ENCODE data around the gene ADAM15. TPM values are rescaled to one million over a fixed set of nuclear protein-coding genes. Genes with fewer than 3 reads are reported as not detected.

The ADAM15 gene
- total and polyA plus RNA-seq, 2 donors (not counting 3 experiments of a cell fraction or from before 2014, with no cell fraction given): 295 to 299 TPM

DNA sequence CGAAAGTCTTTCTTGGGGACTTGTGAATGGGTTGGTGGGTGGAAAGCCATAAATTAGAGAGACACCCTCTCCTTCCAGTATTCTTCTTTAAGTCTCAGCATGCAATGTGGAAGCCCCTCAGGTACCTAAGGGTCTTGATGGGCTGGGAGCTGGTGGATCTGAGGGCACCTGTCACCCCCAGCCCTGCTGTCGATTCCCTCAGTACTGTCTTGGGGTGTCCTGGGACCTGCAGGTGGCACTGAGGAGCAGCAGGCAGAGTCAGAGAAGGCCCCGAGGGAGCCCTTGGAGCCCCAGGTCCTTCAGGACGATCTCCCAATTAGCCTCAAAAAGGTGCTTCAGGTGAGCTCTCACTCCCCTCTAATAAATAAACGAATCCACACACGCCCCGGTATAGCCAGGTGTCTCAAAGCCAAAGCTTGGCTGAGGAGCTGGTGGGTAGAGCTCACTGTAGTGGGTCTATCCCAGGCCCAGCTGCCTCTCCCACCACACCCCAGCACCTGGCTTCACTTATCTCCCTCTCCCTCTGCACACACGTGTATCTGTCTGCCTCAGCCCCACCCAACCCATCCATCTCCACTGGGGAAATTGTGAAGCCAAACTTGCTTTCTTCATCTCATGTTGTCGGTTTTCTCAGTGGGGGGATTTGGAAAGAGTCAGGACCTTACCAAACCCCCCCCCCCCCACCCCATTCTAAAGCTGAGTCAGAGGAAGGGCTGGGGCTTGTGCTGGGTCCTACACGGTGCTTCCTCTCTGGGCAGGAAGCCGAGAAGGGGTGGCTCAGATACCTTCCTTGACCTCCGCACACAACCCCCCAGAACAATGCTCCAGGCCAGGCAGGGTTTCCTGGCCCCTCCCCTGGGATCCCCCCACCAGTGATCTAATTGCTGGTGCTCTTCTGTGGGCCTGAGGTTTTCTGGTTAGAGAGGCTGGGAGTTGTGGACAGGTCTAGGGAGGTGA lies 1.6 kb downstream of the ADAM15 start:
- intact Hi-C loops (cut with micrococcal nuclease): loop anchor here (1.0 kb wide), 2 partner anchors 9 to 33 kb away; no protein-coding TSS in a partner anchor
- Histone ChIP-seq H2AFZ (ENCODE audit: low read depth, low read length) (no peak overlapping the region), H4K20me1 (replicated peaks; ENCODE audit: control insufficient read depth, extremely low read depth, insufficient read depth, low read length) (no peaks in the 10 kb centered on the region), H3K4me1 (ENCODE audit: control insufficient read depth, extremely low read depth, insufficient read depth, low read length) (peaks cover 24% of the 10 kb centered on the region), H3K9me1 (replicated peaks; ENCODE audit: control insufficient read depth, extremely low read depth, insufficient read depth, low read length) (no peaks in the 10 kb centered on the region), H3K79me2 (ENCODE audit: control insufficient read depth, insufficient read depth, low read length) (peaks cover 21% of the 10 kb centered on the region), H3K27ac (ENCODE audit: insufficient read depth, low read depth, low read length) (peak overlapping the region; percentile 48), H3K4me3 (replicated peaks in 1 of 3; ENCODE audit: insufficient read depth in 1 of 3, low read depth in 1 of 3, low read length in 3 of 3) (peak overlapping the region; percentile 66 to 75 (median 74)), H3K9me3 (replicated peaks; ENCODE audit: control insufficient read depth, insufficient read depth, low read length) (no peaks in the 10 kb centered on the region), H3K36me3 (ENCODE audit: control insufficient read depth in 2 of 2, extremely low read depth in 1 of 2, insufficient read depth in 2 of 2, low read length in 2 of 2) (peaks cover 7 to 26% of the 10 kb centered on the region in 2 experiments), H3K9ac (replicated peaks; ENCODE audit: extremely low read depth, insufficient read depth, low read length) (peak overlapping the region; percentile 42), H3K4me2 (ENCODE audit: insufficient read depth, low read length) (peak overlapping the region; percentile 86), H3K27me3 (ENCODE audit: control insufficient read depth in 2 of 2, insufficient read depth in 2 of 2, low read length in 2 of 2) (no peaks in the 10 kb centered on the region)
- FAIRE-seq (peak; percentile 98), DNase-seq (ENCODE audit: low read depth, low spot score) (peak; percentile 59)
- dilution Hi-C loops (cut with MboI; ENCODE audit: extremely low pct_ligation_motif_present, low sequenced_read_pairs): no loop called here
- CTCF ChIA-PET: interaction anchor here (0.6 to 6.1 kb wide), 14 partner anchors 8 to 1884 kb away, joined by 3 to 59 read pairs (median 5); partner anchors contain the start of genes EFNA3, EFNA4, KRTCAP2 and LENEP
- TF ChIP-seq, protein P1, sequence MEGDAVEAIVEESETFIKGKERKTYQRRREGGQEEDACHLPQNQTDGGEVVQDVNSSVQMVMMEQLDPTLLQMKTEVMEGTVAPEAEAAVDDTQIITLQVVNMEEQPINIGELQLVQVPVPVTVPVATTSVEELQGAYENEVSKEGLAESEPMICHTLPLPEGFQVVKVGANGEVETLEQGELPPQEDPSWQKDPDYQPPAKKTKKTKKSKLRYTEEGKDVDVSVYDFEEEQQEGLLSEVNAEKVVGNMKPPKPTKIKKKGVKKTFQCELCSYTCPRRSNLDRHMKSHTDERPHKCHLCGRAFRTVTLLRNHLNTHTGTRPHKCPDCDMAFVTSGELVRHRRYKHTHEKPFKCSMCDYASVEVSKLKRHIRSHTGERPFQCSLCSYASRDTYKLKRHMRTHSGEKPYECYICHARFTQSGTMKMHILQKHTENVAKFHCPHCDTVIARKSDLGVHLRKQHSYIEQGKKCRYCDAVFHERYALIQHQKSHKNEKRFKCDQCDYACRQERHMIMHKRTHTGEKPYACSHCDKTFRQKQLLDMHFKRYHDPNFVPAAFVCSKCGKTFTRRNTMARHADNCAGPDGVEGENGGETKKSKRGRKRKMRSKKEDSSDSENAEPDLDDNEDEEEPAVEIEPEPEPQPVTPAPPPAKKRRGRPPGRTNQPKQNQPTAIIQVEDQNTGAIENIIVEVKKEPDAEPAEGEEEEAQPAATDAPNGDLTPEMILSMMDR (IDR thresholded peaks at IDR 0.05; ENCODE audit: extremely low read depth in 1 of 2, insufficient read depth in 1 of 2, low read depth in 1 of 2, low read length in 2 of 2): peak in 1 of 2 donors; percentile 46
- TF ChIP-seq JUN (IDR thresholded peaks at IDR 0.05; ENCODE audit: borderline replicate concordance, insufficient read depth, insufficient read length, low read depth) (no peak), POLR2A (IDR thresholded peaks at IDR 0.05; ENCODE audit: low read depth, low read length) (peak; percentile 68), POLR2AphosphoS5 (IDR thresholded peaks at IDR 0.05; ENCODE audit: insufficient read depth, low read depth, low read length) (peak; percentile 15)
- BruUV-seq (replicated peaks): TSS peak; percentile 7
- POLR2A ChIA-PET: interaction anchor here (0.6 kb wide), 1 partner anchor 59 kb away, joined by 4 read pairs; no protein-coding TSS in a partner anchor

Data from endothelial cell of umbilical vein (primary cell).